GM12873 (cell line): ENCODE results near the gene DLG2.

Experiments
- CTCF ChIP-seq: IDR thresholded peaks from 2 replicates; pipeline ENCODE4 v1.5.1; 2012; ENCODE audit warnings: low read depth, mild to moderate bottlenecking, moderate library complexity, low read length, control low read depth; ENCODE audit not compliant: insufficient read depth; ENCODE audit errors: missing control alignments

DLG2 gene

DNA sequence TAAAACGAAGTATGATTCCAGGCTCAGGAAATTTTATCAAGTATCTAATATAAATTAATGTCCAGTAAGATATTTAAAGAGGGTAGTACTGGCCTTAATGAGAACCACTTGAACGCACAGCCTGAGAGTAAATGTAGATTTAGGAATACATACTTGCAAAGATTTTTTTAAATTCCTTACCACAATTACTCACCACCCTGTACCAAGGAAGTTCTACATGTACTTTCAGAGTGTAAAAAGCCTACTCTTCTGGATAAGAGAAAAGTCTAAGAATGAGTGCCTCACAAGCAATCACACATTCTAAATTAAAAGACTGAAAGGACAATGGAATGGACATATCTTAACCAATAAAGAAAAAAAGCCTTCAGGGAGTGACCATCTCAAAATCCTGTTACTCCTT, 697.4 kb downstream of the DLG2 start:
- no peak for TF ChIP-seq CTCF

GRCh38 chr11:84924154-84924692, 702.9 kb downstream of the DLG2 start:
- TF ChIP-seq CTCF = no peak

DNA sequence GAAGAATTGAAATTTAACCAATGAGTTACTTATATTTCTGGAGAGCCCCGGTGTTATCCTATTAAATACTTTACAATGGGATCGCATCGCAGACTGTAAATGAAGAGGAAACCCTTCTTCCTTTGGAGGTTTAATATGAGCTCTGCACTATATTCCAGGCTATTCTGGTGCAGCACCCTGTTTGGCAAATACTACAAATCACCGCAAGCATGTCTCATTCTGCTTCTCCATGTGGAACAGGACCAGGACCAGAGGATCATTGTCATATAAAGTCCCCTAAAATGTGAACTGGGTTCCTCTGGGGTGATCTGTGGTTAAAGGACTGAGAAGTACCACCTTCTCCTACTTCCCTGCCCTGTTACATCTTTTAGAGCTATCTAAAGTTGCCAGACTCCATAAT, 703.7 kb downstream of the DLG2 start:
- no peak for TF ChIP-seq CTCF

- TF ChIP-seq CTCF = no peak
Observed at GRCh38 chr11:84922836-84923235, 704.3 kb downstream of the DLG2 start.

- no peak for TF ChIP-seq CTCF
Observed at GRCh38 chr11:84922212-84922805, 704.8 kb downstream of the DLG2 start.

DNA sequence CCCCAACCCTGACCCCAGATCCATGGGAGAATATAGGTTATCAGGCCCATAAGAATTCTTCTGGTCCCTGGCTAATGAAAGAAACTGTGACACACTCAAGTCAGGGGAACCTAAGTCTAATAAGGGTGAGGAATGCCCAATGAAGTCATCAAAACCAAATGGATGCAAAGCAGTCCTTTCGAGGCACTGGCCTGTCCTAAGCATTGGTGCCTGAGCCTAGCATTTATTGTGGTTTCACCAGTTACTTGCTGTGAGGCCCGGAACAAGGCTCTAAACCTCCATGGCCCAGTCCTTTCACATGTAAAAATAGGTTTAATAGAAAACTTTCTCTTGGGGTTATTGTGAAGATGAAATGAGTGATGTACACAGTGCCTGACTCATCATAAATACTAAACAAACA, 712.6 kb downstream of the DLG2 start:
- TF ChIP-seq CTCF = no peak

- TF ChIP-seq CTCF = no peak
Observed at GRCh38 chr11:84909740-84910139, 717.4 kb downstream of the DLG2 start.
